GM19452 (cell line): ENCODE measurements around the gene ANKRD33.

ENCODE experiments used
- ATAC-seq: cut with Tn5 transposase; IDR thresholded peaks from one replicate; pipeline ENCODE4 v1.9.1; 2021; ENCODE audit not compliant: unreplicated experiment

ANKRD33 gene

DNA sequence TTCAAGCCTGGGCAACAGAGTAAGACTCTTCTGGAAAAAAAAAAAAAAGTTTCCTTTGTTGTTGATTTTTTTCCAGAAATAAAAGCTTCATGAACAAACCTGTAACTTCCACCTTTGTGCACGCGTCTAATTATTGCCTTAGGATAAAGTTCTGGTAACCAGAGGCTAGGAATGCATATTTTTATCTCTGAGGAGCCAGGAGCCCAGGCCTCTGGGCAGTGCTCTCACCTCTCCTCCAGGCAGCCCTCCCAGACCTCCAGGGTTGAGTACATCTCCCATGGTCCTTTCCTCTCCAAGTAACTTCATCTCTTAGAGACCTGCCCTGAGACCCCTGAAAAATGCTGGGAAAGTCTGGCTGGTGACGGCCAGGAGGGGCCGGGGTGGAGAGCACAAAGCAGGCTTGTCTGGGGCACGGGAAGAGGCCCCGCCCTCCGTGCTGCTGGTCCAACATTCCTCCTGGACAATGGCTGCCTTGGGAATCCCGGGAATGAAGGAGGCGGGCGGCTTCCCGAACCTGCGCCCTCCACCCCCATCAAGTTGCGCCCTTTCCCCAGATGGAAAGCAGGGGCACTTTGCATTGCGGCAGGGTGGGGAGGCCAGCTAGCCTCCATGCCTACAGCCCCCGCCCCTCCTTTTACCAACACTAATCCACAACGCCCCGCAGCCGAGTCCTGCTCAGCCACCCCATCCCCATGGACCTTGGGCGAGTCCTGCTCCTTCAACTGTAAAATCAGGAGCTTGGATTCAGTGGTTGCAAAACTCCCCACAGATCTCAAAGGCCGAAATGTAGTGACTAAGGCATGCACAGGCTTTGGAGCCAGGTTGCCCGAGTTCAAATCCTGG lies 32.1 kb upstream of the ANKRD33 start:
- ATAC-seq = no peak

GRCh38 chr12:51860986-51861385 lies 26.9 kb upstream of the ANKRD33 start:
- no peak for ATAC-seq

DNA sequence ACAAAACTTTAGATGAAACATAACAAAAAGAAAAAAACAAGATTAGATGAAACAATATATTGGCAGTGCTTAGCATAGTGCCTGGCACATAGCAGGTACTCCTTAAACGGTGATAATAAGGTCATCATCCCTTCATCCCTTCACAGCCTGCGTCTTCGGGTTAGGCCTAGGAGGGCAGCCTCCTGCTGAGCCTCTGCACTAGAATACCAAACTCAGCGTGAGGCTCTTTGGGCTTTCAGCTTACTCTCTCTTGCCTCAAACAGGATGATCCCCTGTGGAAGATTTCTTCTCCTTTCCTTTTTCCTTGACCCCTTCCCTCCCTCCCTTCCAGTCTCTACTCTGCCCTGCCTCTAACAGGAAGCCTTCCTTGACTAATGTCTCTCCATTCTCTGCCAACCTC lies 25.0 kb upstream of the ANKRD33 start:
- ATAC-seq = no peak

- ATAC-seq = no peak
Measured at GRCh38 chr12:51863363-51863932, 24.5 kb upstream of the ANKRD33 start.

- ATAC-seq = no peak
Measured at GRCh38 chr12:51863933-51864832, 23.7 kb upstream of the ANKRD33 start.

GRCh38 chr12:51864833-51865670 lies 22.9 kb upstream of the ANKRD33 start:
- ATAC-seq = no peak

- no peak for ATAC-seq
Measured at GRCh38 chr12:51865757-51866270, 22.1 kb upstream of the ANKRD33 start.

DNA sequence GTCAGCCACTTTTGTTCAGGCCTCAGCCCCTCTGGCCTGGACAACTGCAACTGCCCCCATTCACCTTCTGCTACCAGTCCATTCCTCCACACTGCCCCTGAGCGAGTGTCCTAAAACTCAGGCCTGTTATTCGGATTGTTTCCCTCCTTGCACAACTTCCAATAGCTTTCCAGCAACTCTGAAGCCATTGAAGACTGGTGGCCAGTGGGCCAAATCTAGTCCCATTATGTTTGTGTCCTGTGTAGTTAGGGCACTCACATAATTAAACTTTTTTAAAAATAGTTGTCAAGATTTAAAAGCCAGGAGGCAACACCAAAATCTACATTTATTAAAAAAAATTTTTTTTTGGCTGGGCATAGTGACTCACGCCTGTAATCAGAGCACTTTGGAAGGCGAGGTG lies 21.6 kb upstream of the ANKRD33 start:
- no peak for ATAC-seq

DNA sequence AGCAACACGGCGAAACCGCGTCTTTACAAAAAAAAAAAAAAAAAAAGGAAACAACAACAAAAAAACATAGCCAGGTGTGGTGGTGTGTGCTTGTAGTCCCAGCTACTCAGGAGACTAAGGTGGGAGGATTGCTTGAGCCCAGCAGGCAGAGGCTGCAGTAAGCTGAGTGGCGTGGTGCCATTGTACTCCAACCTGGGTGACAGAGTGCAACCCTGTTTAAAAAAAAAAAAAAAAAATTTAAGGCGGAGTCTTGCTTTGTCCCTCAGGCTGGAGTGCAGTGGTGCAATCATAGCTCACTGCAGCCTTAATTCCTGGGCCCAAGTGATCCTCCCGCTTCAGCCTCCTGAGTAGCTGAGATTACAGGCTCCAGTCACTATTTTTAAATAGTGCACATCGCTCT lies 21.1 kb upstream of the ANKRD33 start:
- ATAC-seq = no peak

DNA sequence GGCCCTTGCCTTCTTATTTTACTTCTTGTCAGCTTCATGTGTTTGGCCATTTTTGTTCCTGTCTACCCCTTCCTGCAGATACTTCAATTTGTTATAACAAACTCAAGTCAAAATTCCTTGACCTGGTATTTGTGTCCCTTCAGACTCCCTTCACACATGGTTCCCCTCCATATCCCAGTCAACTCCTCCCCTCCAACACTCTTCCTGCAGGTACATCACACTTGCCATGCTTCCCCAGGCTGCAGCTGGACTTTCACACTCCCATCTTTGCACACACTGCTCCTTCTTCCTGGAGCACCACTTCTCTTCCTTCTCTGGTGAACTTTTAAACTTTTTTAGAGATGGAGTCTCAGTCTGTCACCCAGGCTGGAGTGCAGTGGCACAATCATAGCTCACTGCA lies 20.5 kb upstream of the ANKRD33 start:
- ATAC-seq = no peak

GRCh38 chr12:51867796-51868428 lies 20.0 kb upstream of the ANKRD33 start:
- ATAC-seq = no peak

GRCh38 chr12:51868821-51869495 lies 18.9 kb upstream of the ANKRD33 start:
- ATAC-seq = no peak

DNA sequence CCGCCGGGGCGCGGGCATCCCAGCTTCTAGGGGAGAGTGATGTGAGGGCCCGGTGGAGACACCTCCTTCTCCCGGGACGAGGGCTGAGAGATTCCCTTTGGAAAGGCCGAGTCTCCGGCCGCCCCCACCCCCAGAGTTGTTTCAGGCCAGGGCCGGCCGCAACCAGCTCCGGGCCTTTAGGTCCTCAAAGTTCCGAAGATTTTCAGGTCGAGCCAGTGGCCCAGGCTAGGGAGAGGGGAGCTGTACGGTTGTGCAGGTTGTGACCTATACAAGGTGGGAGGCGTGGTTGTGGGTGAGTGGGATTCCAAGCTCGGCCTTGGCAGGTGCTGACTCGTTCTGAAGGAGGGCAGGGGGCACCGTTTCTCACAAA lies 18.4 kb upstream of the ANKRD33 start:
- ATAC-seq = no peak

DNA sequence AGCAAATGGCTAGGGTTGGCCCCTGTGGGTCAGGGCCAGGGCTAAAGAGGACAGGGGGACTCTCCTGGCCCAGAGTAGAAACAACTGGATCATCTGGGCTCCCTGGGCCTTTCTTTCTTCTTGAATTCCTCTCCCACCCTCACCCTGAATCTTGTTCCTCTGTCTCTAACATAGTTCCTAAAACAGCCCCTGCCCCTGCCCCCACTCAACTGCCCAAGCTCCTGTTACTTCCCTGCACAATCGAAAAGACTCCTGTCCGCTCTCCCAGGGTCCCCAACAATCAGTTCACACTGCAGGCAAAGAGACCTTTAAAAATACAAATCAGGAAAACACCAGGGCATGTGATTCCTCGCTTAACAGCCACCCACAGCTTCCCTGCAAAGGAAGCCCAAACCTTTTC lies 18.0 kb upstream of the ANKRD33 start:
- ATAC-seq = no peak

- no peak for ATAC-seq
Measured at GRCh38 chr12:51870504-51870903, 17.4 kb upstream of the ANKRD33 start.

- ATAC-seq = no peak
Measured at GRCh38 chr12:51871126-51871525, 16.8 kb upstream of the ANKRD33 start.

DNA sequence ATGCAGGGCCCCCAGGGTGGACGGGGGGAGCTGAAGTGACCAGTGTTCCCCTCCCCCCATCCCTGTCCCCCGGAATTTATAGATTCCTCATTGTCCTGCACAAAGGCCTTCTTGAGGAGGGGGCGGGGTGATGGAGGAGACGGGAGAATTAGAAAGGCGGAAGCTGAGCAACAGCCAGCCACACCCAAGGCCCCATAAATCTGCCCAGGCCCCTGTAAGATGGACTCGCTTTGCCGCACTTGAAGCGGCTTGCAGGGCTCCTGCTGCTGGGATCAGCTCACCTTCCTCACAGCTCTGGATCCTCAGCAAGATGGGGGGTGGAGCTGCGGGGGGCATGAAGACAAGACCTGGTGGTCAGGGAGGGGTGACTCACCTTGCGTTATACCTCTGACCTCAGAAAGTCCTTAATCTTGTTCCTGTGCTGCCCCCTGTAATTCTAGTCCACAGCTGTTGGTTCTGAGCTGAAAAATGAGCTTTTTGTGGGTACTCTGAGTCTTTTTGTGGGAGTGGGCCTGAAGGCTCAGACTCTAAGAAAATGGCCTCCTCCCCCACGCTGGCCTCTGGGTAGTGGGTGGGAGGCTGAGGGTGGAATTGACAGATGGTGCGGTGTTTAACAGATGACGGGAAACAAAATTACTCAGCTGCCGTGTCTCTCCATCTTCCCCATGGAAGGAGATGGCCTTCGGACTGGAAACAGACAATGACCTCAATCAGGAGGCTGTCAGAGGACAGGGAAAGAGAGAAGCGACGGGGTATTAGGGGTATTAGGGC lies 15.8 kb upstream of the ANKRD33 start:
- ATAC-seq = no peak

DNA sequence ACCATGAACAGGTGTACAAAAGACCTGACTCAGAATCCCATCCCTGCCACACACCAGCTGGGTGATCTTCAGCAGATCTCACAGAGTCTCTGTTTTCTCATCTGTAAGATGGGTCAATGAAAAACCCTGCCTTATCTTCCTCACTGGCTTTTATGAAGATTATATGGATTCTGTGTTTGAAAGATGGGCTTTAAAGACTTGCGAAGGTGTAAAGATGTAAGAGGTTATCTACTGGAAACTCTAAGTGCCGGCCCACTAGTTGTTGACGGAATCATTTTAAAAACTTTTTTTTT lies 15.3 kb upstream of the ANKRD33 start:
- no peak for ATAC-seq
